ENCODE measurements around the gene SLC30A2.

DNA sequence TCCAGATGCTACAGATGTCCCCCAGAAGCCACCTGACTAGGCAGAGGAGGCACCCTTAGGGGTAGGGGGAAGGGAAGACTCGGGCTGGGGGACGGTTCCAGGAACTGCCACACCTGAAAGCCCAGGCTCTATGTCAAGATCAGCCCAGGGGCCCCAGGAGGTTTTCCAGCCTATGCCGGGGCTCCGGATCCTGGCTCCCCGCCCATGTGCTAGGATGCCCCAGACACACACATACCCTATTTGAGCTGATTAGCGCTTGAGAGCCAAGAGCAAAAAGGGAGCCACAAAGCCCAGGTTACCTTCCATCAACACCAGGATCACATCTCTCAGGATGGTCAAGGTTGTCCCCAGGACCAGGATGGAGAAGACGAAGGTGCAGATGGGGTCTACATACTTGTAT, 4.5 kb downstream of the SLC30A2 start:
- TF ChIP-seq, protein P1, sequence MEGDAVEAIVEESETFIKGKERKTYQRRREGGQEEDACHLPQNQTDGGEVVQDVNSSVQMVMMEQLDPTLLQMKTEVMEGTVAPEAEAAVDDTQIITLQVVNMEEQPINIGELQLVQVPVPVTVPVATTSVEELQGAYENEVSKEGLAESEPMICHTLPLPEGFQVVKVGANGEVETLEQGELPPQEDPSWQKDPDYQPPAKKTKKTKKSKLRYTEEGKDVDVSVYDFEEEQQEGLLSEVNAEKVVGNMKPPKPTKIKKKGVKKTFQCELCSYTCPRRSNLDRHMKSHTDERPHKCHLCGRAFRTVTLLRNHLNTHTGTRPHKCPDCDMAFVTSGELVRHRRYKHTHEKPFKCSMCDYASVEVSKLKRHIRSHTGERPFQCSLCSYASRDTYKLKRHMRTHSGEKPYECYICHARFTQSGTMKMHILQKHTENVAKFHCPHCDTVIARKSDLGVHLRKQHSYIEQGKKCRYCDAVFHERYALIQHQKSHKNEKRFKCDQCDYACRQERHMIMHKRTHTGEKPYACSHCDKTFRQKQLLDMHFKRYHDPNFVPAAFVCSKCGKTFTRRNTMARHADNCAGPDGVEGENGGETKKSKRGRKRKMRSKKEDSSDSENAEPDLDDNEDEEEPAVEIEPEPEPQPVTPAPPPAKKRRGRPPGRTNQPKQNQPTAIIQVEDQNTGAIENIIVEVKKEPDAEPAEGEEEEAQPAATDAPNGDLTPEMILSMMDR (IDR thresholded peaks at IDR 0.05; ENCODE audit: low read depth, low read length), result no peak
- no peak for TF ChIP-seq EZH2phosphoT487 (IDR thresholded peaks at IDR 0.05; ENCODE audit: low read depth)

Measured in OCI-LY3 (cell line).